ENCODE data around the gene HMGCL.
"Not testable (repeated sequence)": the region's sequence is repeated elsewhere in the genome, so short reads cannot be mapped to it uniquely, and the experiment has no call there.

HMGCL gene

DNA sequence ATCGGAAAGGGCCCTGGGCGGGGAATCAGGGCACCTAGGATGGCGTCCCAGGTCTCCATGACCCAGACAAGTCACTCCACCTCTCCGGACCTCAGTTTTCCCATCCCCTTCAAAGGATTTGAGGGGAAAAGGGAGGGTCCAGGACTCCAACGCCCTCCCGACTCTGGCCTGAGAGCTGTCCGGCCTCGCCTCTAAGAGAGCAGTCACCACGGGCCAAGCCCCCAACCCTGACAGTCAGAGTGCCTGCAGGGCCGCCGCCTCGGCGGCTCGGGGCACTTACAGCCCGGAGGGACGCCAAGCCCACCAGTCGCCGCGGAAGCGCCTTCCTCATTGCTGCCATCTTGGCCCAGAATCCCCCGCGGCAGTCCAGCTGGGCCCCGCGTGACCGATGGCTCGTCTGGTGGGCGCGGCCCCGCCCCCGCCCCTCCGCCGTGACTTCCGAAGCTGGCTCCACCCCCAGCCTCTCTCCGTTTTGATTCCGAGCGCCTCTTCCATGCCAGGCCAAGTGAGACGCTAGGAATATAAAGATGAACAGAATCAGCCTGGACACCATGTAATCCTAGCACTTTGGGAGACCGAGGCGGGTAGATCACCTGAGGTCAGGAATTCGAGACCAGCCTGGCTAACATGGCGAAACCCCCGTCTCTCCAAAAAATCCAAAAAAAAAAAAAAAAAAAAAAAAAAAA, at the start of gene HMGCL:
Gene HMGCL (minus strand): TSS at position 354 of the 686 bp plus-strand sequence. CDS start 14 bp downstream, at position 340.
- DNase-seq (ENCODE audit: low spot score), result peak; percentile 94

DNA sequence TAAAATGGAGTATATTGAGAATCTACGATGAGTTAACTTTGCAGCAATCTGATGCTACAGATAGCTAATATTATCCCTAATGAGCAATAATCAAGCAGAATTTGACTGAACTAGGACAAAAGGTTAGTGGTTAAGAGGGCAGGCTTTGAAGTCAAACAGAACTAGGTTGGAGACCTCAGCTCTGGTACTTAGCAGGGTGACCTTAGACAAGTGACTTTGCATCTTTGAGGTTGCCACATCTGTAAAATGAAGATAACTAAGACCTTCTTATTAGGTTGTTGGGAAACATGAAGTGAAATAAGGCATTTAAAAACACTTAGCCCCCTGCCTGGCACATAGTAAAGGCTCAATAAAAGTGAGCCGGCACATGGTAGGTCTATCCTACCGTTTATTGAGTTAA, 47.2 kb upstream of the HMGCL start:
- no peak for DNase-seq (ENCODE audit: low spot score)

DNA sequence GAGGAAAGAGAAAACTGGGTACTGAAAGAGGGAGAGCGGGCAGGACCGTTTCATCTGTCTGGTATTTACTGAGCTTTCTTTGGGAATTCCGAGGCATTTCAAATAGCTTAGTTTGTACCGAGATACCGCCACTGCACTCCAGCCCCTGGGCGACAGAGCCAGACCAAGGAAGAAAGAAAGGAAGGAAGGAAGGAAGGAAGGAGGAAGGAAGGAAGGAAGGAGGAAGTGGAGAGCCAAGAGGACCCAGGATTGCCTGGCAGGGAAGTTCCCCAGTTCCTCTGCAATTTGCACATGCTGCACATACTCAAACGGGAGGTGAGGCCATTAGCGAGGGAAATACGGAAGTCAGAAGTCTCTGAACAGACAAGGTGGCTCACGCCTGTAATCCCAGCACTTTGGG, 43.8 kb upstream of the HMGCL start:
- DNase-seq (ENCODE audit: low spot score), result no peak

DNA sequence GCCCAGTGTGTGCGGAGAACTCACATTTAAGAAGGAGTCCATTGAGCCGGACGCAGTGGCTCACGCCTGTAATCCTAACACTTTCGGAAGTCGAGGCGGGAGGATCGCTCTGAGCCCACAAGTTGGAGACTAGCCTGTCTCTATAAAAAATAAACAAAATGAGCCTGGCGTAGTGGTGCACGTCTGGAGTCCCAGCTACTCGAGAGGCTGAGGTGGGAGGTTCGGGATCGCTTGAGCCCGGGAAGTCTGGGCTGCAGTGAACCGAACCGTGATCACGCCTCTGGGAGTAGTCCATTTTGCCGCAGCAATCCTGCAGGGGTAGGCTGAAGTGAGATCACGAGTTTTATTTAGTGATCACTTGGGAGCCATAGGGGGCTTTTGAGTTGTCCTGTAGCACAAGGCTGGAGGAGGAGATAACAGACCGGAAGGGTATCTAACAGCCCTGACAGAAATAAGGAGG, 43.4 kb upstream of the HMGCL start:
- DNase-seq (ENCODE audit: low spot score), result peak; percentile 41

DNA sequence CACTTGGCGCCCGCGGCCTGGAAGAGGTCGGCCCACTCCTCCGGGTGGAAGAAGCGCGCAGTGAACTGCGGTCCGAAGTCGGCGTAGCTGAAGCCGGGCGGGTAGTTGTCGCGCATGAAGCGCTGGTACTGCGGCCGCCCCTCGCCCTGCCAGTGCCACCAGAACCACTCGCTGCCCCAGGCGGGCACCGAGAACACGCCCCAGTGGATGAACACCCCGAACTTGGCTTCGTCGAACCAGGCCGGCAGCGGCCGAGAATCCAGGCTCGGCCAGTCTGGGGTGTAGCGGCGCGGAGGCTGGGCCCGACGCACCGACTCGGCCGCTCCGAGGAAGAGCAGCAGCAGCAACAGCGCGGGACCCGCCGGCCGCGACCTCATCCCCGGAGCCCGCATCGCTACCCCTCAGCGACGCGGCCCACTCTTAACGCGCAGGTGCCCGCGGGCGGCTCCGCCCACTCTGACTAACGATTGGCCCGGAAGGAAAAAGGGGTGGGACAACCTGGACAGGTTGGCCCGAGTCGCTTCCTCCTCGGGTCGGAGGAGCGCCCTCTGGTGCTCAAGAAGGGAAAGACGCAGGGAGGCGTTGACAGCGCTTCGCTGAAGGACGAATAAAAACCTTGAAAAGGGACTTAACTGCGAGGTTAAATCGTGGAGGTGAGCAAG, 42.8 kb upstream of the HMGCL start, which contains the start of gene FUCA1:
Gene FUCA1 (minus strand): TSS at position 396 of the 662 bp plus-strand sequence. CDS start 4 bp downstream, at position 392.
- DNase-seq (ENCODE audit: low spot score), result peak; percentile 94

DNA sequence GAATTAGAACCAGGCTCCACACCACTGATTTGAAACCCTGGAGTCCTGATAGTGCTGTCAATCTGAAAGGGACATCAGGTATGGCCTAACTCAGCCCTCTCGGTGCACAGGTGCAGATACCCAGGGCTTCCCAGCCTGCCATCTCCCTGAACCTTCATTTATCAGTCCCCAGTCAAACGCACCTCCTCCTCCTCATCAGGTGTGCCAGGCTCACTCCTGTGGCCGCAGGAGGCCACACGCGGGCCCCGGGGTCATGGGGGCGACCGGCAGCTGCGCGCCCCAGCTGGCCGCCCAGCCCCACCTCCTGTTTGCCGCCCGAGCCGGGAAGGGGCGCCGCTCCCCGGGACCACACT, 42.3 kb upstream of the HMGCL start:
- no peak for DNase-seq (ENCODE audit: low spot score)

DNA sequence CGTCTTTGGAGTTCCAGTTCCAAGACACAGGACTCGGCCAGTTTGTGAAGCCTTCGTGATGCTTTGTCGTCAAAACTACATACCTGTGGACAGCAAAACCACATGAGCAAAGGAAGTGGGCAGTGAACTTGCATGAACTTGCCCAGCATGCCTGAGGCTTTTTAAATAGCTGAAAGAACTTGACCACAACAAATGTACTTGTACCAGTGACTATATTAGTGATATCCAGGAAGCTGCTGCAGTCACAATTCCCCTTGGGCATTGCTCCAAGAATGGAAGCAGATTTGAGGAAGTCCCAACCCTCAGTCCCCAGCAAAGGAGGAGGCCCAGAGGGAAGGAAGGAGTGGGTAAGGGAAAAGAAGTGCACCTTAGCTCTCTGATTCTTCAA, 40.3 kb upstream of the HMGCL start:
- peak; percentile 14 for DNase-seq (ENCODE audit: low spot score)

DNA sequence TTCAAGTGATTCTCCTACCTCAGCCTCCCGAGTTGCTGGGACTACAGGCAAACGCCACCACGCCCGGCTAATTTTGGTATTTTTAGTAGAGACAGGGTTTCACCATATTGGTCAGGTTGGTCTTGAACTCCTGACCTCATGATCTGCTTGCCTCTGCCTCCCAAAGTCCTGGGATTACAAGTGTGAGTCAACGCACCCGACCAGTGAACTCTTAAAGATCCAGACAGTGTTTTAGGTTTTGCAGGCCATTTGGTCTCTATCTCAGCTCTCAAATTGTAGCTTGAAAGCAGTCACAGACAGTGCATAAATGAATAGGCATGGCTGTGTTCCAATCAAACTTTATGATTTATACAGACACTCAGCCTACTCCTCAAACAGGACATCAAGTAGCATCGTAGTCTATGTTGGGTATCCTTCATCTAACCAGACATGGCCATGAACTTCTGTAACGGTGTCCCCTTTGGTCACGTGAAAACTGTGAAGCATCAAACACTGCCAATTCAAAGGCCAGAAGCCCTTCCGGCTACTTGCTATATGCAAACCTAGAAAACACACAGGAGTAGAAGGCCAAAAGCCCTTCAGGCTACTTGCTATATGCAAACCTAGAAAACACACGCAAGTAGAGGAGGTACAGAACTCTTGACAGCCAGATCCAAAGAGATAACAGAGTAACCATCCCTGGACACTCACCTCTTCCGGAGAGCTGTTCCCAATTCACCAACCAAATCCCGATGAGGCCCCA, 39.7 kb upstream of the HMGCL start:
- DNase-seq (ENCODE audit: low spot score), result no peak

DNA sequence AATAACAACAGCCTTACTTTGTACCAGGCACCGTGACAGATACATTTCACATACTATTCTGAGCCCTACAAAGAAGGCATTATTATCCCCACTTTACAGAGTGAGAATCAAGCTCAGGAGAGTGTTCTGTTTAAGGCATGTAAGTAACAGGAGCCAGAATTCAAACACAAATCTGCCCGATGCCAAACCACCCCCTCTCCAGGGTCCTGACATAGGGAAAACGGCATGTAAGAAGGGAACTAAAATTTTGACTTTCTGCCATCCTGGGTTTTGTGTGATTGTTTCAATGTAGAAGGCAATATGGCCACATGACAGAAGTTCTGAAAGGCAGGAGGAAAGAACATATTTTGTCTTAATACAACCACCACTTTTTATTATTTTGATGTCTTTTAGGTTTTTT, 37.4 kb upstream of the HMGCL start:
- DNase-seq (ENCODE audit: low spot score), result no peak

DNA sequence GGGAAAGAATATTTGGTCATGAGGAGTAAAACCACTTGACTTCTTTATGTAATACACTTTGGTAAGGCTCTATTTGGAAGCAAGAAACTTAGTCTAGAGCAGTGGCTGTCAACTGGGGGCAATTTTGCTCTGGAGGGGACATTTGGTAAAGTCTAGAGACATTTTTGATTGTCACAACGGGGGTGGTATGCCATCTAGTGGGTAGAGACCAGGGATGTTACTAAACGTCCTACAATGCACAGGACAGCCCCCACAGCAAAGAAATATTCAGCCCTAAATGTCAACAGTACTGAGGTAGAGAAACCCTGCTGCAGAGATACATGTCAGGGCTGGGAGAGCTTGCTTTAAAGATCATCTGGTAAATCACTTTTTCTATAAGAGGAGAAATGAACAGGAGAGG, 29.3 kb upstream of the HMGCL start:
- DNase-seq (ENCODE audit: low spot score), result no peak

DNA sequence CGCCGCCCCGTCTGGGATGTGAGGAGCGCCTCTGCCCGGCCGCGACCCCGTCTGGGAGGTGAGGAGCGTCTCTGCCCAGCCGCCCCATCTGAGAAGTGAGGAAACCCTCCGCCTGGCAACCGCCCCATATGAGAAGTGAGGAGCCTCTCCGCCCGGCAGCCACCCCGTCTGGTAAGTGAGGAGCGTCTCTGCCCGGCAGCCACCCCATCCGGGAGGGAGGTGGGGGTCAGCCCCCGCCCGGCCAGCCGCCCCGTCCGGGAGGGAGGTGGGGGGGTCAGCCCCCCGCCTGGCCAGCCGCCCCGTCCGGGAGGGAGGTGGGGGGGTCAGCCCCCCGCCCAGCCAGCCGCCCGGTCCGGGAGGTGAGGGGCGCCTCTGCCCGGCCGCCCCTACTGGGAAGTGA, 27.9 kb upstream of the HMGCL start:
- not testable (repeated sequence) for DNase-seq (ENCODE audit: low spot score)

DNA sequence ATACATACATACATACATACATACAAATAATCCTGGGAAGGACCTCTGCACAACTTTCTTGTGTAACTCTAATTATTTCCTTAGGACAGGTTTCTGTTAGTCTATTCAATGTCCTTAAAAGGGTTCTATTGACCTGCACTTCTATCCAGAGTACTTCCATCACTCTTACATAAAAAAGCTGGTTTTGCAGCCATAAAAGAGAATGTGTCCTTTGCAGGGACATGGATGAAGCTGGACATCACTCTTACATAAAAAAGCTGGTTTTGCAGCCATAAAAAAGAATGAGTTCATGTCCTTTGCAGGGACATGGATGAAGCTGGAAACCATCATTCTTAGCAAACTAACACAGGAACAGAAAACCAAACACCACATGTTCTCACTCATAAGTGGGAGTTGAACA, 26.2 kb upstream of the HMGCL start:
- not testable (repeated sequence) for DNase-seq (ENCODE audit: low spot score)

DNA sequence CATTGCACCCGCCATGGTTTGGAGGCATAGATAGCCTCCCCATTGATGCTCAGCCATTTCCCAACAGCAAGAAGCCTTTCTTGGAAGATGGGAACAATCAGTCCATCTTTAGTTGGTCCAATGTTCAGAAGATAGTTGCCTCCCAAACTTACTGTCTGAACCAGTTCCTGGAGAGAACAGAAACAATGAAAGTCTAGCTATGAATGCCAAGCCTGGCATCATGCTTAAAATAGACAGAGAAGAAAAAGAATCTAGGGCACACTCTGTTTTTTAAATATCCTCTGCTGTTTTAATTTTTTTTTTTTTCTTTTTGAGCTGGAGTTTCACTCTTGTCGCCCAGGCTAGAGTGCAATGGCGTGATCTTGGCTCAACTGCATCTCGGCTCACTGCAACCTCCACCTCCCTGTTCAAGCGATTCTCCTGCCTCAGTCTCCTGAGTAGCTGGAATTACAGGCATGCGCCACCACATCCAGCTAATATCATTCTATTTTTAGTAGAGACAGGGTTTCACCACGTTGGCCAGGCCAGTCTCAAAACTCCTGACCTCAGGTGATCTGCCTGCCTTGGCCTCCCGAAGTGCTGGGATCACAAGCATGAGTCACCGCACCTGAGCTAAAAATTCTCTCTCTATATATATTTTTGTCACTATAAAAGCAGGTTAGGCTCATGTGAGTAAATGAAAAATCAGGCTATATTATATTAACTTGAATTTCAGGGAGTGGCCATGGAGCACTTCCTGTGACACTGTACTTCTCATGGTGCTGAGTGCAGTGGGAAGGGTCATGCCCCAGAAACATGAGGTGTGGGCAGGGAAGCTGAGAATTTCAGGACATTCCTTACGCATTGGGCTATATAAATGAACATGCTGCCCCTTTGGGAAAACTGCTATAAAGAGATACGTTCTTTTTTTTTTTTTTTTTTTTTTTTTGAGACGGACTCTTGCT, 23.7 kb upstream of the HMGCL start:
- DNase-seq (ENCODE audit: low spot score), result no peak

DNA sequence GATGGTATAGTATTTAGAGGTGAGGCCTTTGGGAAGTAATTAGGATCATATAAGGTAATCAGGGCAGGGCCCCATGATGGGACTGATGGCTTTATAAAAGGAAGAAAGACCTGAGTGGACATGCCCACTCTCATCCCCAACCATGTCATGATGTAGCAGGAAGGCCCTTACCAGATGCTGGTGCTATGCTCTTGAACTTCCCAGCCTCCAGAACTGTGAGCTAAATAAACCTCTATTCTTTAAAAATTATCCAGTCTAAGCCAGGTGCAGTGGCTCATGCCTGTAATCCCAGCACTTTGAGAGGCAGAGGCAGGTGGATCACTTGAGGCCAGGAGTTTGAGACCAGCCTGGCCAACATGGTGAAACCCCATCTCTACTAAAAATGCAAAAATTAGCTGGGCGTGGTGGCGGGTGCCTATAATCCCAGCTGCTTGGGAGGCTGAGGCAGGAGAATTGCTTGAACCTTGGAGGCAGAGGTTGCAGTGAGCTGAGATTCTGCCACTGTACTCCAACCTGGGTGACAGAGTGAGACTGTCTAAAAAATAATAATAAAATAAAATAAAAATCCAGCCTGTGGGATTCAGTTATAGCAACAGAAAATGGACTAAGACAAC, 22.4 kb upstream of the HMGCL start:
- not testable (repeated sequence) for DNase-seq (ENCODE audit: low spot score)

DNA sequence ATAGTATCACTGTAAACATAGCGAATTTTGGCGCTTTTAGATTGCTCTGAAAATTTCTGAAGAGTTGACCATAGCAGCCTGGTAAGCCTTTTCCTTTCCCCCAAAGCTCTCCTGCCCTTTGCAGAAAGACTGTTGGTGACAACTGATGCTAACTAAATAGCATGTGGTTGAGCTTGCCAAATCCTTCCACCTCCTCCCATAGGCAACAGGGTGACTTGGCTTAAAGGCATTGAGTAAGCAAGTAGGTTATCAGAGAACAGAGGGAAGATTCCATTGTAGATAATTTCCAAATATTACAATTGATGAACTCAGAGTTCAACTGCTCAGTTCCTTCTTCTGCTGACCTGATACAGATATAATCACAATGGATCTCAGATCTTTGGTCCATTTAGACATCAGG, 19.9 kb upstream of the HMGCL start:
- DNase-seq (ENCODE audit: low spot score), result no peak

DNA sequence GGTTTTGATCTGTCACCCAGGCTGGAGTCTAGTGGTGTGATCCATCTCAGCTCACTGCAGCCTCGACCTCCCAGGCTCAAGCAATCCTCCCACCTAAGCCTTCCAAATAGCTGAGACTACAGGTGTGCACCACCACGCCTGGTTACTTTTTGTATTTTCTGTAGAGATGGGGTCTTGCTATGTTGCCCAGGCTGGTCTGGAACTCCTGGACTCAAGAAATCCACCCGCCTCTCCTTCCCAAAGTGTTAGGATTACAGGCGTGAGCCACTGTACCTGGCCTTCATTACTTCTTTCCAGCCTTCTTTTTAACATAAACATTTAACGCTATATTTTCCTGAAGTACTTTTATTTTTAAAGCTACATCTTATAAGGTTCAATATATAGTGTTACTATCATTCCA, 18.4 kb upstream of the HMGCL start:
- DNase-seq (ENCODE audit: low spot score), result no peak

DNA sequence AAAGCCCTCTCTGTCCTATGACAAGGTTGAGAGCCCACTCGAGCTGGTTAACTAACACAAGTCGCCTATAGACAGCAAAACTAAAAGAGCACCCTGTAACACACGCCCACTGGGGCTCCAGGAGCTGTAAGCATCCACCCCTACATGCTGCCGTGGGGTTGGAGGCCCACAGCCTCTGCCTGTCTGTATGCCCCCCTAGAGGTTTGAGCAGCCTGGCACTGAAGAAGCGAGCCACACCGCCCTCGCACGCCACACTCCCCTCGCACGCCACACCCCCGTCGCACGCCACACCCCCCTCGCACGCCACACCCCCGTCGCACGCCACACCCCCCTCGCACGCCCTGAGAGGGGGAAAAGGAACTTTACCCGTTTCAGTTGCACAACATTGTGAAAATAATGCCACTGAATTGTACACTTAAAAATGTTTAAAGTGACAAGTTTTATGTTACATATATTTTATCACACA, 13.2 kb upstream of the HMGCL start:
- DNase-seq (ENCODE audit: low spot score), result peak; percentile 52

DNA sequence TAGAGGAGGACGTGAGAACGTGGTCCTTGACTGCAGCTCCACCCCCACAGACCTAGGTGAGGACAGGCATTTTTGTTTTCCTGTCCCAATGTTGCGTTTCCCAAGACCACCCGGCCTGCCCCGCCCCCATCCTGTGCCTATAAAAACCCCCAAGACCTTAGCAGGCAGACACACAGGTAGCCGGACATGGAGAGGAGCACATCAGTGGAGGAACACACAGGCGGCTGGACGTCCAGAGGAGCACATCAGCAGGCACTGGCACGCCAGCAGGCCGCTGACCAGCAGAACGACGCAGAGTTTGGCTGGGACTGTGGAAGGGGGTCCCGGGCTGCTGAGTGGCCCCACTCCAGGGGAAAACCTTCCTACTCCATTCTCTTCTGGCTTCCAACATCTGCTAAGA, 12.7 kb upstream of the HMGCL start:
- DNase-seq (ENCODE audit: low spot score), result no peak

DNA sequence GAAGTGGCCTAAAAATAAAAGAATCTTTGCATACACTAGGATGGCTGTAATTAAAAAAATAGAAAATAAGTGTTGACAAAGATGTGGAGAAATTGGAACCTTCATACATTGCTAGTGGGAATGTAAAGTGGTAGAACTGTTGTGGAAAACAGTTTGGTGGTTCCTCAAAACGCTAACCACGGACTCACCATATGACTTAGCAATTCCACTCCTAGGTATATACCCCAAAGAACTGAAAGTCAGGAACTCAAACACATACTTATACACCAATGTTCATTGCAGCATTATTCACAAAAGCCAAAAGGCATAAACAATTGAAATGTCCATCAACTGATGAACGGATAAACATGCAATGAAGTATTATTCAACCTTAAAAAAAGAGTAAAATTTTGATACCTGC, 10.8 kb upstream of the HMGCL start:
- DNase-seq (ENCODE audit: low spot score), result no peak

DNA sequence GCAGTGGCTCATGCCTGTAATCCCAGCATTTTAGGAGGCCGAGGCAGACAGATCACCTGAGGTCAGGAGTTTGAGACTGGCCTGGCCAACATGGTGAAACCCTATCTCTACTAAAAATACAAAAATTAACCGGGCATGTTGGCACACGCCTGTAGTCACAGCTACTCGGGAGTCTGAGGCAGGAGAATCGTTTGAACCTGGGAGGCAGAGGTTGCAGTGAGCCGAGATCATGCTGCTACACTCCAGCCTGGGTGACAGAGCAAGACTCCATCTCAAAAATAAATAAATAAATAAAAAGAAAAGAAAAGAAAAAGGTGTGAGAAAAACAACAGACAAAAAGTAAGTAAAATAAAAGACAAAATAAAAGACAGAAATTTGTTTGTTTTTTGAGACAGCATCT, 8.9 kb upstream of the HMGCL start:
- not testable (repeated sequence) for DNase-seq (ENCODE audit: low spot score)

DNA sequence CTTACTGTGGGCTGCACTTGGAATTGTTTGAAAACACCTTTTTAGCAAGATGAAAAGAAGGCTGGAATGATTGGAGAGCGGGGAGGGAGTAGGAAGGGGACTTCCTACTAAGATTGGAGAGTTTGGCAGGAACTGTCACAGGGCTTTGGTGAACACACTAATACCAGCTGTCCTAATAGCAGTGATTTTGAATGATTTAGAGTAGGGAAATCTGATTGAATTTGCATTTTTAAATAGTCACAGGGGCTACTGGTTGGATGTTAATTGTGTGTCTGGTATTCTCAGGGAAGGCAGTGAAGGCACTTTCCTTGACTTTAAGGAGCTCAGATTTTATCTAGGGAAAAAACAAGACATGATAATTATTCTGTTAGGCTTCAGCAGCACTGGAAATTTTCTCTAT, 2.5 kb upstream of the HMGCL start:
- DNase-seq (ENCODE audit: low spot score), result no peak
